ENCODE data around the gene CLEC10A.
"Not testable (repeated sequence)": the region's sequence is repeated elsewhere in the genome, so short reads cannot be mapped to it uniquely, and the experiment has no call there.

- TF ChIP-seq, protein P1, sequence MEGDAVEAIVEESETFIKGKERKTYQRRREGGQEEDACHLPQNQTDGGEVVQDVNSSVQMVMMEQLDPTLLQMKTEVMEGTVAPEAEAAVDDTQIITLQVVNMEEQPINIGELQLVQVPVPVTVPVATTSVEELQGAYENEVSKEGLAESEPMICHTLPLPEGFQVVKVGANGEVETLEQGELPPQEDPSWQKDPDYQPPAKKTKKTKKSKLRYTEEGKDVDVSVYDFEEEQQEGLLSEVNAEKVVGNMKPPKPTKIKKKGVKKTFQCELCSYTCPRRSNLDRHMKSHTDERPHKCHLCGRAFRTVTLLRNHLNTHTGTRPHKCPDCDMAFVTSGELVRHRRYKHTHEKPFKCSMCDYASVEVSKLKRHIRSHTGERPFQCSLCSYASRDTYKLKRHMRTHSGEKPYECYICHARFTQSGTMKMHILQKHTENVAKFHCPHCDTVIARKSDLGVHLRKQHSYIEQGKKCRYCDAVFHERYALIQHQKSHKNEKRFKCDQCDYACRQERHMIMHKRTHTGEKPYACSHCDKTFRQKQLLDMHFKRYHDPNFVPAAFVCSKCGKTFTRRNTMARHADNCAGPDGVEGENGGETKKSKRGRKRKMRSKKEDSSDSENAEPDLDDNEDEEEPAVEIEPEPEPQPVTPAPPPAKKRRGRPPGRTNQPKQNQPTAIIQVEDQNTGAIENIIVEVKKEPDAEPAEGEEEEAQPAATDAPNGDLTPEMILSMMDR (IDR thresholded peaks at IDR 0.05): not testable (repeated sequence)
- TF ChIP-seq POLR2AphosphoS5 (IDR thresholded peaks at IDR 0.05); POLR2A (IDR thresholded peaks at IDR 0.05; ENCODE audit: low read depth): not testable (repeated sequence)
These were observed 9.5 kb upstream of the CLEC10A start for GRCh38 chr17:7089570-7089969.
